Measurements from ENCODE around the gene MRPL19. TPM values are rescaled to one million over a fixed set of nuclear protein-coding genes. Genes with fewer than 3 reads are reported as not detected.

MRPL19 gene
- total and polyA plus RNA-seq, 2 experiments from 2014 or later = 65.5 to 149 TPM

- H3K9me3 Mint-ChIP-seq = no peaks in the 10 kb centered on the region
Observed at GRCh38 chr2:75641587-75641986, 5.0 kb upstream of the MRPL19 start.

More at GRCh38 chr2:75641587-75641986, 5.0 kb upstream of the MRPL19 start:
- Histone ChIP-seq H3K4me3 (no peak overlapping the region), H2AFZ (no peak overlapping the region), H3K79me2 (replicated peaks; ENCODE audit: insufficient read depth) (no peaks in the 10 kb centered on the region), H3K27me3 (ENCODE audit: insufficient read depth) (no peaks in the 10 kb centered on the region), H3K4me2 (no peak overlapping the region), H3K36me3 (ENCODE audit: insufficient read depth) (no peaks in the 10 kb centered on the region), H3K4me1 (ENCODE audit: insufficient read depth) (no peaks in the 10 kb centered on the region; the same call in 1 of the 2 replicates), H3K27ac (ENCODE audit: low read depth) (no peak overlapping the region), H4K20me1 (replicated peaks; ENCODE audit: insufficient read depth) (no peaks in the 10 kb centered on the region), H3F3A (replicated peaks; ENCODE audit: low read depth) (no peaks in the 10 kb centered on the region), H3K9me2 (ENCODE audit: insufficient read depth) (no peaks in the 10 kb centered on the region)
- TF ChIP-seq CTCF (conservative IDR thresholded peaks at IDR 0.05; ENCODE audit: low read depth in 2 of 2) (no peak), ZNF114 (CRISPR knock-in tag; IDR thresholded peaks at IDR 0.05) (no peak), JUNB (IDR thresholded peaks at IDR 0.05; ENCODE audit: unreplicated experiment) (no peak), EZH2 (IDR thresholded peaks at IDR 0.05; ENCODE audit: low read depth, unreplicated experiment) (no peak), NANOG (IDR thresholded peaks at IDR 0.05; ENCODE audit: borderline replicate concordance) (no peak), ZNF462 (CRISPR knock-in tag; IDR thresholded peaks at IDR 0.05) (no peak), REST (IDR thresholded peaks at IDR 0.05; ENCODE audit: unreplicated experiment) (no peak), ZNF331 (CRISPR knock-in tag; IDR thresholded peaks at IDR 0.05; ENCODE audit: low read depth) (no peak)
- no peaks in the 10 kb centered on the region for H3K36me3 Mint-ChIP-seq (ENCODE audit: low read depth)
- no peak for ATAC-seq
- H3K4me3 Mint-ChIP-seq = no peak overlapping the region
- H3K27ac Mint-ChIP-seq = no peak overlapping the region
- DNase-seq (ENCODE audit: low spot score) = no peak
- H3K27me3 Mint-ChIP-seq (ENCODE audit: insufficient read depth, low read depth, poor library complexity) = peaks cover 3% of the 10 kb centered on the region
- peaks cover 4% of the 10 kb centered on the region; the same call in 1 of the 3 replicates for H3K4me1 Mint-ChIP-seq

Data from GM23338 (cell line).